Posterior vena cava (tissue), 2 donors: Measurements from ENCODE around the gene HEXA. TPM values are rescaled to one million over a fixed set of nuclear protein-coding genes. Genes with fewer than 3 reads are reported as not detected.

Experiments
- total RNA-seq, 2 donors: library from RNA; stranded (reverse); fragmentation: NEBNext Ultra II Directional; extraction: Animal tissue kit (Norgen Biotek cat#: 25700); gene quantifications; one replicate each; pipeline ENCODE4 v1.2.1, GENCODE V29; 2021
- donor health status: DM: yes; HTN: yes; CAD: no.
- donor health status: DM: yes; HTN: yes; CAD: no.

Gene HEXA
- total RNA-seq, 2 donors from 2014 or later: 84.0 to 120 TPM

Other genes starting within 250 kb of the HEXA start
- gene GRAMD2A, start 178.2 kb downstream of the HEXA start, total RNA-seq: under 1 TPM in 1 of 2 donors, not detected in 1; 0.10 TPM
- 100 to 1,000 TPM; 554 to 783 TPM for gene PKM, start 144.8 kb downstream of the HEXA start, total RNA-seq
- 10 to 100 TPM; 37.6 to 57.0 TPM for gene PARP6, start 103.5 kb downstream of the HEXA start, total RNA-seq
- gene CELF6, start 55.9 kb downstream of the HEXA start, total RNA-seq: 1 to 10 TPM in 1 of 2 donors, under 1 TPM in 1; 0.76 to 1.6 TPM
- gene TMEM202, start 22.3 kb upstream of the HEXA start, total RNA-seq: not detected
- gene ARIH1, start 98.3 kb upstream of the HEXA start, total RNA-seq: 100 to 1,000 TPM; 145 to 149 TPM